ENCODE data around the gene AGBL4. TPM values are rescaled to one million over a fixed set of nuclear protein-coding genes. Genes with fewer than 3 reads are reported as not detected.

Gene AGBL4
- total RNA-seq, 4 donors from 2014 or later: not detected

DNA sequence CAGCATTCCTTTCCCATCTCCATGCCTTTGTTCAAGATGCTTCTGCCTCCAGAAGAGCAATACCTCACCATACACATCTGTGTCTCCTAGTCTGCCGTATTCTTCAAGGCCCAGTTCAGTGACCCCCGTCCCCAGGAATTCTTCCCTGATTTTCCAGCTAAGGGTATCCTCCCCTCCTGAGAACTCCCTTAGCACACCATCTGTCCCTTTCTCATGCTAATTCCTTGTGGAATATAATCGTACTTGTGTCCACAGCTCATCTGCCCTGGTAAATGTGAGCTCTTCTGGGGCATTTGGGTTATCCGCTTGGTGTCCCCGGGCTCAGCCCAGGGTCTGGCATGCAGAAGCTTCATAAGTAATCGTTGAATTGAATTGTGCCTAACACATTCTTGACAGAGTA, 1288.0 kb downstream of the AGBL4 start:
- 85 to 86% methylated on average over 6 of the region's 6 CpGs for WGBS, 2 donors
- intact Hi-C loops (cut with DNase I): no loop called here
- H3K27me3 ChIP-seq: no peaks in the 10 kb centered on the region

DNA sequence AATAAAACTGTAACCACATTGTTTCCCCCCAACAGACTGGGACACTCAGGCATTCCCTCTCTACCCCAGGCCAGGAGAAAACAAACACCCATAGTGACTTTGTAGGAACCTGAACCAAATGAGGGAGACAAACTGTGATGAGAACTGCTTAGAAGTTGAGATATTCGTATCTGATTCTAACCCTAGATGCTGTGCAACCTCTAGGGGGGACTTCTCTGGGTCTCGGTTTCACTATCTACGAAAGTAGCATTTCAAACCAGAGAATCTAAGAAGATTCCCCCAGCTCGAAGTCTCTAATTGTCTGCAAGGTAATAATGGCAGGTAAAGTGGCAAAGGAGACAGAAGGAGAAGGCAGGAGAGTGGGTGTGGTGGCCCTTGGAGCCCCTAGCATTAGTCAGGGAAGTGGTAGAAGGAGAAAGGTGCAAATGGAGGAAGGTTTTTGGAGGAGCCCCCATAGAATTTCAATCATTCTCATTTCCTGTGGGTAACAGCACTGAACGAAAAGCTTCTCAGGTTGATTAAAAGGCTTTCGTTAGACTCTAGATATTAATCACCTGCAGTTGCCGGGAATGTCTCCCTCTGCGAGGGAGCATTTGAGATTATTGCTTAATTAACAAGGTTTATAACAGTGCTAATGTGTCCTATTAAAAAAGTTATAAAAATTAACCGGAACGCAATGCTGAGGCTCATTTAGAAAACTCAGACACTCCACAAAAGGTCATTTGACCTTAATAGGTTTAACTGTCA, 1293.4 kb downstream of the AGBL4 start:
- Histone ChIP-seq H3K36me3 (peaks cover 0 to 22% (median 0%) of the 10 kb centered on the region in 3 donors), H3K4me3 (no peak overlapping the region), H3K27me3 (no peaks in the 10 kb centered on the region), H3K27ac (no peak overlapping the region), H3K9me3 (no peaks in the 10 kb centered on the region), H3K4me1 (no peaks in the 10 kb centered on the region)
- DNase-seq: no peak
- intact Hi-C loops (cut with DNase I): no loop called here
- WGBS, 2 donors: 66 to 79% methylated on average over 10 of the region's 10 CpGs
- no peak for TF ChIP-seq POLR2A (IDR thresholded peaks at IDR 0.05)
- TF ChIP-seq, protein P1, sequence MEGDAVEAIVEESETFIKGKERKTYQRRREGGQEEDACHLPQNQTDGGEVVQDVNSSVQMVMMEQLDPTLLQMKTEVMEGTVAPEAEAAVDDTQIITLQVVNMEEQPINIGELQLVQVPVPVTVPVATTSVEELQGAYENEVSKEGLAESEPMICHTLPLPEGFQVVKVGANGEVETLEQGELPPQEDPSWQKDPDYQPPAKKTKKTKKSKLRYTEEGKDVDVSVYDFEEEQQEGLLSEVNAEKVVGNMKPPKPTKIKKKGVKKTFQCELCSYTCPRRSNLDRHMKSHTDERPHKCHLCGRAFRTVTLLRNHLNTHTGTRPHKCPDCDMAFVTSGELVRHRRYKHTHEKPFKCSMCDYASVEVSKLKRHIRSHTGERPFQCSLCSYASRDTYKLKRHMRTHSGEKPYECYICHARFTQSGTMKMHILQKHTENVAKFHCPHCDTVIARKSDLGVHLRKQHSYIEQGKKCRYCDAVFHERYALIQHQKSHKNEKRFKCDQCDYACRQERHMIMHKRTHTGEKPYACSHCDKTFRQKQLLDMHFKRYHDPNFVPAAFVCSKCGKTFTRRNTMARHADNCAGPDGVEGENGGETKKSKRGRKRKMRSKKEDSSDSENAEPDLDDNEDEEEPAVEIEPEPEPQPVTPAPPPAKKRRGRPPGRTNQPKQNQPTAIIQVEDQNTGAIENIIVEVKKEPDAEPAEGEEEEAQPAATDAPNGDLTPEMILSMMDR (IDR thresholded peaks at IDR 0.05): no peak

More for the DNA sequence above, 1288.0 kb downstream of the AGBL4 start:
- DNase-seq: no peak
- peaks cover 0 to 26% (median 0%) of the 10 kb centered on the region in 3 donors for H3K36me3 ChIP-seq
- no peaks in the 10 kb centered on the region for H3K4me1 ChIP-seq
- H3K27ac ChIP-seq: no peak overlapping the region
- TF ChIP-seq POLR2A (IDR thresholded peaks at IDR 0.05): no peak
- TF ChIP-seq, protein P1 (IDR thresholded peaks at IDR 0.05): no peak
- H3K9me3 ChIP-seq: no peaks in the 10 kb centered on the region
- no peak overlapping the region for H3K4me3 ChIP-seq

DNA sequence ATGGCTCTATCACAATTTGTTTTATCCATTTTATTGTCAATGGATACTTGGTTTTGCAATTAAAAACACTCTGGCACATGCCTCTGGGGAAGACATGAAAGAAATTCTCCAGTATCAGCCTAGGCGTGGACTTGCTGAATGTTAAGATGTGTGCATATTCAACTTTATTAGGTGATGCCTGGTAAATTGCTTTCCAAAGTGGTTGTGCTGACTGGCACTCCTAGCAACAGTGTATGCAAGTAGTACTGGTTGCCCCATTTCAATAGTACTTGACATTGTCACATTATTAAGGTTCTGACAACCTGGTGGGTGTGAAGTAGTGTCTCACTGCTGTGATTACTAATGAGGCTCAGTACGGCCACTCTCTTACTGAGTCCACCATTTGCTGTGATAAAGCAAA, 1295.2 kb downstream of the AGBL4 start:
- Histone ChIP-seq H3K4me1 (no peaks in the 10 kb centered on the region), H3K9me3 (no peaks in the 10 kb centered on the region), H3K4me3 (no peak overlapping the region), H3K27me3 (no peaks in the 10 kb centered on the region), H3K36me3 (peaks cover 0 to 10% (median 0%) of the 10 kb centered on the region in 3 donors), H3K27ac (no peak overlapping the region)
- no peak for DNase-seq
- WGBS, 2 donors: 88 to 100% methylated on average over 2 of the region's 2 CpGs
- intact Hi-C loops (cut with DNase I): no loop called here
- TF ChIP-seq, protein P1 (IDR thresholded peaks at IDR 0.05): no peak
- no peak for TF ChIP-seq POLR2A (IDR thresholded peaks at IDR 0.05)

DNA sequence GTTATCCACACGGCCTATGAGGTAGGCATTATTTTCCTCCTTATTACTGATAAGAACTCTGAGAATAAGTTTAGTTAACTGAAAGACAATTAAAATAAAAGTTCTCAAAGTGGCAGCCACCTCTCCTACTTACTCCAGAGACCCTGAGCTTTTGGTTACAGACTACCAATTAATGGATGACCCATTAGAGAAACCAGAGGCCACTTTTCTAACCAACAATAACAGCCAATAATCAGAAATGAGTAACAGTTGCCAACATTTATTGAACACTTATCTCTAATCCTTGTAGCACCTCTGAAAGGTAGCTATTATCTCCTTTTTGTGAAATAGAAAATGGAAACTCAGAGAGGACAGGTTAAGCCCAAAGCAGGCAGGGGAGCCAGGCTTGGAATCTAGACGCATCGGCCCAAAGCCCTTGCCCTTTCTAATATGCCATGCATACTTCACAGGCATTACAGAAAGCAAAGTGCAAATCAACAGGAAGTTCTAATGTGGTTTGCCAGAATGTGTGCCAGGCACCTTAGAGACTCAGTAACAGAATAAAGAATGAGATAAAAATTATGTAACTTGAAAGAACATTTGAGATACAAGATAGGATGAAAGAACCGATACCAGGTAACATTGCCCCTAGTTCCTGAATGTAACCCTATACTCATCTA, 1297.1 kb downstream of the AGBL4 start:
- Histone ChIP-seq H3K36me3 (peaks cover 0 to 7% (median 0%) of the 10 kb centered on the region in 3 donors), H3K9me3 (no peaks in the 10 kb centered on the region), H3K4me1 (no peaks in the 10 kb centered on the region), H3K27me3 (no peaks in the 10 kb centered on the region), H3K27ac (no peak overlapping the region), H3K4me3 (no peak overlapping the region)
- no peak for DNase-seq
- WGBS, 2 donors: 72 to 89% methylated on average over 4 of the region's 4 CpGs
- intact Hi-C loops (cut with DNase I): no loop called here
- no peak for TF ChIP-seq POLR2A (IDR thresholded peaks at IDR 0.05)
- TF ChIP-seq, protein P1 (IDR thresholded peaks at IDR 0.05): no peak

DNA sequence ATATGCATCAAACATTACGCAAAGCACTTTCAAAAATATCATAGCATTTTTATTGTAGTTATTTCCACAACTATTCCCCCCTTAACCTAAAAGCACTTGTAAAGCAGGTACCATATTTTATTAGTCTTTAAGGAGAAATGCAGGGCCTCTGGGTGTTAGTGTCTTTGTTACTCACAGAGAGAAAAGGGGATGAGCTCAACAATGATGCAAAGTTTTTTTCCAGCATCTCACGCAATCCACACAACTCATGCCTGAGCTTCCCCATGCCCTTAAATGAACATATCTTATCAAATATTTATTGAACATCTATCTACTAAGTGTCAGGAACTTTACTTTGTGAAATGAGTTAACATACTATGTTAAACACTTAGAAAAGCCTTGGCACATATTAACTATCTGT, 1297.6 kb downstream of the AGBL4 start:
- TF ChIP-seq POLR2A (IDR thresholded peaks at IDR 0.05): no peak
- TF ChIP-seq, protein P1 (IDR thresholded peaks at IDR 0.05): no peak
- WGBS, 2 donors: 94 to 100% methylated on average over 2 of the region's 2 CpGs

More for the DNA sequence above, 1297.6 kb downstream of the AGBL4 start:
- Histone ChIP-seq H3K27me3 (no peaks in the 10 kb centered on the region), H3K4me1 (no peaks in the 10 kb centered on the region), H3K36me3 (peaks cover 0 to 7% (median 0%) of the 10 kb centered on the region in 3 donors), H3K4me3 (no peak overlapping the region), H3K9me3 (no peaks in the 10 kb centered on the region), H3K27ac (no peak overlapping the region)
- DNase-seq: no peak
- intact Hi-C loops (cut with DNase I): no loop called here
